Measurements from ENCODE around the gene ASGR1. TPM values are rescaled to one million over a fixed set of nuclear protein-coding genes. Genes with fewer than 3 reads are reported as not detected.

Gene ASGR1
- total RNA-seq, 1 experiment from 2014 or later, result 1.3 TPM

- Histone ChIP-seq H3K27ac (ENCODE audit: low read length) (no peak overlapping the region), H3K36me3 (ENCODE audit: control insufficient read depth, insufficient read depth, low read length) (no peaks in the 10 kb centered on the region), H3K9me3 (ENCODE audit: control insufficient read depth, insufficient read depth, low read depth, low read length) (no peaks in the 10 kb centered on the region), H3K4me3 (ENCODE audit: low read depth in 2 of 2, low read length in 2 of 2) (no peak overlapping the region), H3K27me3 (ENCODE audit: control insufficient read depth, insufficient read depth, low read length) (no peaks in the 10 kb centered on the region), H3K4me1 (ENCODE audit: control insufficient read depth, insufficient read depth, low read length) (no peaks in the 10 kb centered on the region)
- POLR2A ChIA-PET, result no interaction called here
- intact Hi-C loops (cut with micrococcal nuclease; ENCODE audit: unreplicated experiment), result no loop called here
- CTCF ChIA-PET, result no interaction called here
- no peak for ATAC-seq
- no peak for DNase-seq (ENCODE audit: low read depth, low spot score)
- no TSS peak for BruUV-seq (replicated peaks)
- no peak for TF ChIP-seq POLR2AphosphoS5 (IDR thresholded peaks at IDR 0.05; ENCODE audit: low read depth, low read length)
- TF ChIP-seq TCF7L2 (IDR thresholded peaks at IDR 0.05; ENCODE audit: low read depth, low read length), result no peak
- no peak for TF ChIP-seq SIN3A (IDR thresholded peaks at IDR 0.05; ENCODE audit: borderline replicate concordance, insufficient read depth, low read depth, low read length)
- TF ChIP-seq REST (IDR thresholded peaks at IDR 0.05; ENCODE audit: insufficient read depth in 1 of 2, low read depth in 2 of 2, low read length in 1 of 2), result no peak
- TF ChIP-seq, protein P1, sequence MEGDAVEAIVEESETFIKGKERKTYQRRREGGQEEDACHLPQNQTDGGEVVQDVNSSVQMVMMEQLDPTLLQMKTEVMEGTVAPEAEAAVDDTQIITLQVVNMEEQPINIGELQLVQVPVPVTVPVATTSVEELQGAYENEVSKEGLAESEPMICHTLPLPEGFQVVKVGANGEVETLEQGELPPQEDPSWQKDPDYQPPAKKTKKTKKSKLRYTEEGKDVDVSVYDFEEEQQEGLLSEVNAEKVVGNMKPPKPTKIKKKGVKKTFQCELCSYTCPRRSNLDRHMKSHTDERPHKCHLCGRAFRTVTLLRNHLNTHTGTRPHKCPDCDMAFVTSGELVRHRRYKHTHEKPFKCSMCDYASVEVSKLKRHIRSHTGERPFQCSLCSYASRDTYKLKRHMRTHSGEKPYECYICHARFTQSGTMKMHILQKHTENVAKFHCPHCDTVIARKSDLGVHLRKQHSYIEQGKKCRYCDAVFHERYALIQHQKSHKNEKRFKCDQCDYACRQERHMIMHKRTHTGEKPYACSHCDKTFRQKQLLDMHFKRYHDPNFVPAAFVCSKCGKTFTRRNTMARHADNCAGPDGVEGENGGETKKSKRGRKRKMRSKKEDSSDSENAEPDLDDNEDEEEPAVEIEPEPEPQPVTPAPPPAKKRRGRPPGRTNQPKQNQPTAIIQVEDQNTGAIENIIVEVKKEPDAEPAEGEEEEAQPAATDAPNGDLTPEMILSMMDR (IDR thresholded peaks at IDR 0.05), result no peak
- in situ Hi-C loops (cut with HindIII; ENCODE audit: low pct_unique_long_range_greater_than_20kb, low sequenced_read_pairs), result no loop called here
These were observed 39.8 kb downstream of the ASGR1 start for GRCh38 chr17:7139400-7139799.

- intact Hi-C loops (cut with micrococcal nuclease; ENCODE audit: unreplicated experiment), result no loop called here
- no TSS peak for BruUV-seq (replicated peaks)
- DNase-seq (ENCODE audit: low read depth, low spot score), result no peak
- in situ Hi-C loops (cut with HindIII; ENCODE audit: low pct_unique_long_range_greater_than_20kb, low sequenced_read_pairs), result no loop called here
- Histone ChIP-seq H3K27ac (ENCODE audit: low read length) (no peak overlapping the region), H3K4me3 (ENCODE audit: low read depth in 2 of 2, low read length in 2 of 2) (no peak overlapping the region), H3K9me3 (ENCODE audit: control insufficient read depth, insufficient read depth, low read depth, low read length) (no peaks in the 10 kb centered on the region), H3K4me1 (ENCODE audit: control insufficient read depth, insufficient read depth, low read length) (no peaks in the 10 kb centered on the region), H3K36me3 (ENCODE audit: control insufficient read depth, insufficient read depth, low read length) (no peaks in the 10 kb centered on the region), H3K27me3 (ENCODE audit: control insufficient read depth, insufficient read depth, low read length) (no peaks in the 10 kb centered on the region)
- ChIA-PET CTCF (no interaction called here), POLR2A (no interaction called here)
- no peak for ATAC-seq
- no peak for TF ChIP-seq REST (IDR thresholded peaks at IDR 0.05; ENCODE audit: insufficient read depth in 1 of 2, low read depth in 2 of 2, low read length in 1 of 2)
- no peak for TF ChIP-seq POLR2AphosphoS5 (IDR thresholded peaks at IDR 0.05; ENCODE audit: low read depth, low read length)
- no peak for TF ChIP-seq TCF7L2 (IDR thresholded peaks at IDR 0.05; ENCODE audit: low read depth, low read length)
- no peak for TF ChIP-seq SIN3A (IDR thresholded peaks at IDR 0.05; ENCODE audit: borderline replicate concordance, insufficient read depth, low read depth, low read length)
- TF ChIP-seq, protein P1 (IDR thresholded peaks at IDR 0.05), result no peak
These were observed 40.3 kb downstream of the ASGR1 start for GRCh38 chr17:7138800-7139381.
